ENCODE measurements around the gene STARD3NL.

The STARD3NL gene

GRCh38 chr7:38211940-38212339, 33.9 kb downstream of the STARD3NL start (continued):
- TF ChIP-seq, protein P1, sequence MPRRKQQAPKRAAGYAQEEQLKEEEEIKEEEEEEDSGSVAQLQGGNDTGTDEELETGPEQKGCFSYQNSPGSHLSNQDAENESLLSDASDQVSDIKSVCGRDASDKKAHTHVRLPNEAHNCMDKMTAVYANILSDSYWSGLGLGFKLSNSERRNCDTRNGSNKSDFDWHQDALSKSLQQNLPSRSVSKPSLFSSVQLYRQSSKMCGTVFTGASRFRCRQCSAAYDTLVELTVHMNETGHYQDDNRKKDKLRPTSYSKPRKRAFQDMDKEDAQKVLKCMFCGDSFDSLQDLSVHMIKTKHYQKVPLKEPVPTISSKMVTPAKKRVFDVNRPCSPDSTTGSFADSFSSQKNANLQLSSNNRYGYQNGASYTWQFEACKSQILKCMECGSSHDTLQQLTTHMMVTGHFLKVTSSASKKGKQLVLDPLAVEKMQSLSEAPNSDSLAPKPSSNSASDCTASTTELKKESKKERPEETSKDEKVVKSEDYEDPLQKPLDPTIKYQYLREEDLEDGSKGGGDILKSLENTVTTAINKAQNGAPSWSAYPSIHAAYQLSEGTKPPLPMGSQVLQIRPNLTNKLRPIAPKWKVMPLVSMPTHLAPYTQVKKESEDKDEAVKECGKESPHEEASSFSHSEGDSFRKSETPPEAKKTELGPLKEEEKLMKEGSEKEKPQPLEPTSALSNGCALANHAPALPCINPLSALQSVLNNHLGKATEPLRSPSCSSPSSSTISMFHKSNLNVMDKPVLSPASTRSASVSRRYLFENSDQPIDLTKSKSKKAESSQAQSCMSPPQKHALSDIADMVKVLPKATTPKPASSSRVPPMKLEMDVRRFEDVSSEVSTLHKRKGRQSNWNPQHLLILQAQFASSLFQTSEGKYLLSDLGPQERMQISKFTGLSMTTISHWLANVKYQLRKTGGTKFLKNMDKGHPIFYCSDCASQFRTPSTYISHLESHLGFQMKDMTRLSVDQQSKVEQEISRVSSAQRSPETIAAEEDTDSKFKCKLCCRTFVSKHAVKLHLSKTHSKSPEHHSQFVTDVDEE (CRISPR knock-in tag; IDR thresholded peaks at IDR 0.05): no peak
- TF ChIP-seq ZC3H10 (CRISPR knock-in tag; IDR thresholded peaks at IDR 0.05) (no peak), TCF4 (CRISPR knock-in tag; IDR thresholded peaks at IDR 0.05; ENCODE audit: borderline replicate concordance) (no peak), ZFP3 (CRISPR knock-in tag; IDR thresholded peaks at IDR 0.05) (no peak)

DNA sequence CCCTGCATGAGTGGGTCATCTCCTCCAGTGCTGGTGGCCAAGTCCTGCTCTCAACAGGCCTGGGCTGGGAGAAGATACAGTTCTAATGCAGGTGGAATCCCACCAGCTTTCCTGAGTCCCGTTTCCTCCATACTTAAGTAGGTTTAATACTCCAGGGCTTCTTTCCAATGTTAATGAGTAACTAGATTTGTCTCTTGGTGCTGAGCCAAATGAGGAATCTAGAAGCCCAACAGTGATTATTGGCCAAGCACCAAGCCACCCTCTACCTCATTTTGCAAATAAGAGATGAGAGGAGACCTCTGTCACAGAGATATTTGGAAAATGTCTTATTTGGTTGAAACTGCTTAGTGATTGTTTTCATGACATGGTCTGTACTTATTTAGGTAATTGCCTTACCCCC, 37.1 kb downstream of the STARD3NL start:
- no peak for TF ChIP-seq ZNF565 (CRISPR knock-in tag; conservative IDR thresholded peaks at IDR 0.05; ENCODE audit: low read depth)
- TF ChIP-seq TOX (CRISPR knock-in tag; IDR thresholded peaks at IDR 0.05; ENCODE audit: borderline replicate concordance): no peak
- TF ChIP-seq CSDC2 (CRISPR knock-in tag; IDR thresholded peaks at IDR 0.05): no peak
- no peak for TF ChIP-seq ESRRG (CRISPR knock-in tag; IDR thresholded peaks at IDR 0.05)
- TF ChIP-seq ZNF8 (CRISPR knock-in tag; IDR thresholded peaks at IDR 0.05): no peak
- TF ChIP-seq, protein P1 (CRISPR knock-in tag; IDR thresholded peaks at IDR 0.05): no peak
- no peak for ATAC-seq

DNA sequence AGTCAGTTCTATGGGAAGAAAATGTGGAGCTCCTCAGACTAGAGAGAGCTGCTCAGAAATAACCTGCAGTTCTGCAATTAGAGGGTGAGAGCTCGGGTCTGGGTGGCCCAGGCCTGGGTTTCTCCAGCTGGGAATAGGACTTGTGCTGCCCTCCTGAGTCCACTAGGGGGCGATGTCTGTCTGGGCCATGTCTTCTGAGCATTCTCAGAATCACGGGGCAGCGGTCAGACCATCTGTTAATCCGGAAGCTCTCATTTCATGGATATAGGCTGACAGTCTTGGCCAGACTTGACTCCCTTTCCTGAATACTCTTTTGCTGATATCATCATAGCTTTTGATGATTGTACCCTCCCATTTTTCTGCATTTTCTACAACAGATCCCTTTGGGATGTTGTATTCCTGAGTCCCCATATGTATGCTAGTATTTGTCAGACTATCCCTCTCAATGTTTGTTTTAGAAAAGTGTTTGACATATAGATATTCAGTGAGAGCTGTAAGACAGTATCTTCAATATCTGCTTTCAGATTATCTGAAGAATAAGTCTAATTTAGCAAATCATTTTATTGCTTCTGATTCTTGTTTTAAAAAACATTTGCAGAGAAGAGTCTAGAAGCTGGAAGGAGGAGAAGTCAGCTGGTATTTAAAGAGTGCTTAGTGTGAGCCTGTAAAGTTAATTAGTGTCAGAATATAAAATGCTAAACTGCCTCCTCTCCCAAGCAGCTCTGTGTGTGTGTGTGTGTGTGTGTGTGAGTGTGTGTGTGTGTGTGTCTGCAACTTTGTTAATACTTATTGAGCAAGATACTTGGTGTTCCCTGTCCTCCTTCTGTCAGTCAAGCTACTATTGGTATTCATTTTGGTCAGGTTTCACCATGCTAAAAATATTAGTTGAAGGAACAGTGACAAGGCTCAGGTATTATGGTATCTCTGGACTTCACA, 38.0 kb downstream of the STARD3NL start:
- no peak for TF ChIP-seq PATZ1 (CRISPR knock-in tag; IDR thresholded peaks at IDR 0.05; ENCODE audit: borderline replicate concordance)
- no peak for TF ChIP-seq RARB (CRISPR knock-in tag; IDR thresholded peaks at IDR 0.05)
- TF ChIP-seq ISL1 (CRISPR knock-in tag; IDR thresholded peaks at IDR 0.05): no peak
- 0 out of 2 replicates have a peak, but pooled peaks have one; percentile 37 for TF ChIP-seq ZNF70 (CRISPR knock-in tag; IDR thresholded peaks at IDR 0.05)
- no peak for TF ChIP-seq ESRRG (CRISPR knock-in tag; IDR thresholded peaks at IDR 0.05)
- no peak for TF ChIP-seq CSDC2 (CRISPR knock-in tag; IDR thresholded peaks at IDR 0.05)
- TF ChIP-seq, protein P2, sequence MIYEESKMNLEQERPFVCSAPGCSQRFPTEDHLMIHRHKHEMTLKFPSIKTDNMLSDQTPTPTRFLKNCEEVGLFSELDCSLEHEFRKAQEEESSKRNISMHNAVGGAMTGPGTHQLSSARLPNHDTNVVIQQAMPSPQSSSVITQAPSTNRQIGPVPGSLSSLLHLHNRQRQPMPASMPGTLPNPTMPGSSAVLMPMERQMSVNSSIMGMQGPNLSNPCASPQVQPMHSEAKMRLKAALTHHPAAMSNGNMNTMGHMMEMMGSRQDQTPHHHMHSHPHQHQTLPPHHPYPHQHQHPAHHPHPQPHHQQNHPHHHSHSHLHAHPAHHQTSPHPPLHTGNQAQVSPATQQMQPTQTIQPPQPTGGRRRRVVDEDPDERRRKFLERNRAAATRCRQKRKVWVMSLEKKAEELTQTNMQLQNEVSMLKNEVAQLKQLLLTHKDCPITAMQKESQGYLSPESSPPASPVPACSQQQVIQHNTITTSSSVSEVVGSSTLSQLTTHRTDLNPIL (CRISPR knock-in tag; IDR thresholded peaks at IDR 0.05; ENCODE audit: low read depth): no peak
- TF ChIP-seq TCF4 (CRISPR knock-in tag; IDR thresholded peaks at IDR 0.05; ENCODE audit: borderline replicate concordance): peak; percentile 15; the same call in 1 of the 2 replicates
- ATAC-seq: peak; percentile 98

GRCh38 chr7:38217672-38218071, 39.6 kb downstream of the STARD3NL start:
- ATAC-seq: no peak
- TF ChIP-seq, protein P3, sequence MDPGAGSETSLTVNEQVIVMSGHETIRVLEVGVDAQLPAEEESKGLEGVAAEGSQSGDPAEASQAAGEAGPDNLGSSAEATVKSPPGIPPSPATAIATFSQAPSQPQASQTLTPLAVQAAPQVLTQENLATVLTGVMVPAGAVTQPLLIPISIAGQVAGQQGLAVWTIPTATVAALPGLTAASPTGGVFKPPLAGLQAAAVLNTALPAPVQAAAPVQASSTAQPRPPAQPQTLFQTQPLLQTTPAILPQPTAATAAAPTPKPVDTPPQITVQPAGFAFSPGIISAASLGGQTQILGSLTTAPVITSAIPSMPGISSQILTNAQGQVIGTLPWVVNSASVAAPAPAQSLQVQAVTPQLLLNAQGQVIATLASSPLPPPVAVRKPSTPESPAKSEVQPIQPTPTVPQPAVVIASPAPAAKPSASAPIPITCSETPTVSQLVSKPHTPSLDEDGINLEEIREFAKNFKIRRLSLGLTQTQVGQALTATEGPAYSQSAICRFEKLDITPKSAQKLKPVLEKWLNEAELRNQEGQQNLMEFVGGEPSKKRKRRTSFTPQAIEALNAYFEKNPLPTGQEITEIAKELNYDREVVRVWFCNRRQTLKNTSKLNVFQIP (CRISPR knock-in tag; IDR thresholded peaks at IDR 0.05; ENCODE audit: borderline replicate concordance, low read depth): no peak
- TF ChIP-seq ZNF70 (CRISPR knock-in tag; IDR thresholded peaks at IDR 0.05) (no peak), ARNTL (CRISPR knock-in tag; IDR thresholded peaks at IDR 0.05; ENCODE audit: borderline replicate concordance, low read depth) (no peak), ZC3H10 (CRISPR knock-in tag; IDR thresholded peaks at IDR 0.05) (no peak), CSRNP3 (CRISPR knock-in tag; IDR thresholded peaks at IDR 0.05) (no peak), PPARA (CRISPR knock-in tag; IDR thresholded peaks at IDR 0.05; ENCODE audit: borderline replicate concordance) (no peak), RARB (CRISPR knock-in tag; IDR thresholded peaks at IDR 0.05) (no peak), TCF4 (CRISPR knock-in tag; IDR thresholded peaks at IDR 0.05; ENCODE audit: borderline replicate concordance) (no peak), GLIS3 (CRISPR knock-in tag; IDR thresholded peaks at IDR 0.05) (no peak)
- TF ChIP-seq, protein P1 (CRISPR knock-in tag; IDR thresholded peaks at IDR 0.05): no peak

Measured in SK-N-SH treated with all-trans-retinoic acid at 6 μM for 48 hours (cell line).